HEK293 (cell line): ENCODE data around the gene CXCL6.

ENCODE experiments used
- CTCF ChIA-PET: fragments of 350-600 bp; formaldehyde crosslinking; extraction: SDS; loops from one replicate; lab custom pipeline; 2021; ENCODE audit warnings: antibody characterized with exemption; lab: Yijun Ruan, JAX
- POLR2A ChIA-PET: fragments of 300-600 bp; formaldehyde crosslinking; extraction: SDS; loops from one replicate; lab custom pipeline; 2020; ENCODE audit warnings: antibody characterized with exemption, inconsistent platforms; lab: Yijun Ruan, JAX
- H3K27ac ChIP-seq: fragments of 200-500 bp; sonication (Bioruptor generic); 2 replicates; pipeline ENCODE4 v1.5.1; 2014; ENCODE audit warnings: low read depth, low read length, control low read depth, inconsistent platforms; ENCODE audit errors: extremely low read depth
- H3K36me3 ChIP-seq, 2 experiments: fragments of 200-500 bp in 1 of 2; sonication (Bioruptor generic) in 1 of 2; 1 replicate in 1 of 2; 2 replicates in 1 of 2; pipeline ENCODE4 v1.5.1; 2014 to 2017; ENCODE audit warnings: inconsistent platforms in 2 of 2, low read length in 2 of 2; ENCODE audit not compliant: control insufficient read depth in 2 of 2, insufficient read depth in 1 of 2
- H3K4me1 ChIP-seq: fragments of 200-500 bp; sonication (Bioruptor generic); 2 replicates; pipeline ENCODE4 v1.5.1; 2014; ENCODE audit warnings: mild to moderate bottlenecking, low read length, inconsistent platforms; ENCODE audit not compliant: control insufficient read depth, insufficient read depth
- H3K4me3 ChIP-seq: 2 replicates; pipeline ENCODE4 v1.5.1; 2011; ENCODE audit warnings: low read depth, mild to moderate bottlenecking, control low read depth, low read length, moderate library complexity
- H3K9me3 ChIP-seq: fragments of 200-500 bp; sonication (Bioruptor generic); 2 replicates; pipeline ENCODE4 v1.5.1; 2014; ENCODE audit warnings: low read depth, low read length, inconsistent platforms; ENCODE audit not compliant: control insufficient read depth, insufficient read depth
- ZBTB26 ChIP-seq: fragments of 450-650 bp; formaldehyde crosslinking; optimal IDR thresholded peaks from 2 replicates; pipeline ENCODE3; 2016; ENCODE audit warnings: missing biosample characterization, mild to moderate bottlenecking, missing genetic modification characterization
- ZBTB8A ChIP-seq: fragments of 450-650 bp; formaldehyde crosslinking; IDR thresholded peaks from 2 replicates; pipeline ENCODE4 v1.5.1; 2016; ENCODE audit warnings: missing biosample characterization, missing genetic modification characterization
- ZEB2 ChIP-seq: fragments of 450-650 bp; formaldehyde crosslinking; IDR thresholded peaks from 2 replicates; pipeline ENCODE4 v1.5.1; 2016; ENCODE audit warnings: missing biosample characterization, missing genetic modification characterization
- ZNF280D ChIP-seq: fragments of 450-650 bp; formaldehyde crosslinking; IDR thresholded peaks from 2 replicates; pipeline ENCODE4 v1.5.1; 2016; ENCODE audit warnings: missing biosample characterization, missing genetic modification characterization
- ZNF366 ChIP-seq: fragments of 450-650 bp; formaldehyde crosslinking; conservative IDR thresholded peaks from 2 replicates; pipeline ENCODE4 v1.5.1; 2016; ENCODE audit warnings: missing biosample characterization, missing genetic modification characterization
- ZNF548 ChIP-seq: fragments of 450-650 bp; formaldehyde crosslinking; IDR thresholded peaks from 2 replicates; pipeline ENCODE4 v1.5.1; 2016; ENCODE audit warnings: missing biosample characterization, missing genetic modification characterization
- ZNF658 ChIP-seq: fragments of 450-650 bp; formaldehyde crosslinking; IDR thresholded peaks from 2 replicates; pipeline ENCODE4; 2016; ENCODE audit warnings: missing biosample characterization, missing genetic modification characterization
- ZNF660 ChIP-seq: fragments of 450-650 bp; IDR thresholded peaks from 2 replicates; pipeline ENCODE4 v1.5.1; 2018; ENCODE audit warnings: missing biosample characterization, mild to moderate bottlenecking, missing genetic modification characterization
- ZNF747 ChIP-seq: fragments of 450-650 bp; formaldehyde crosslinking; IDR thresholded peaks from 2 replicates; pipeline ENCODE4 v1.5.1; 2016; ENCODE audit warnings: missing biosample characterization, missing genetic modification characterization
- ZNF785 ChIP-seq: fragments of 450-650 bp; formaldehyde crosslinking; IDR thresholded peaks from 2 replicates; pipeline ENCODE4 v1.5.1; 2016; ENCODE audit warnings: missing biosample characterization, missing genetic modification characterization
- ZNF837 ChIP-seq: fragments of 450-650 bp; formaldehyde crosslinking; IDR thresholded peaks from 2 replicates; pipeline ENCODE4 v1.5.1; 2016; ENCODE audit warnings: missing biosample characterization, missing genetic modification characterization
- TF ChIP-seq, protein P1 (sequence below): fragments of 450-650 bp; formaldehyde crosslinking; IDR thresholded peaks from 2 replicates; pipeline ENCODE4 v1.5.1; 2016; ENCODE audit warnings: missing biosample characterization, missing genetic modification characterization
- TF ChIP-seq, protein P2 (sequence below): fragments of 450-650 bp; formaldehyde crosslinking; IDR thresholded peaks from 2 replicates; pipeline ENCODE4 v1.5.1; 2017; ENCODE audit warnings: missing biosample characterization, missing genetic modification characterization
- TF ChIP-seq, protein P3 (sequence below): fragments of 450-650 bp; formaldehyde crosslinking; IDR thresholded peaks from 2 replicates; pipeline ENCODE4 v1.5.1; 2016; ENCODE audit warnings: missing biosample characterization, missing genetic modification characterization

The CXCL6 gene

DNA sequence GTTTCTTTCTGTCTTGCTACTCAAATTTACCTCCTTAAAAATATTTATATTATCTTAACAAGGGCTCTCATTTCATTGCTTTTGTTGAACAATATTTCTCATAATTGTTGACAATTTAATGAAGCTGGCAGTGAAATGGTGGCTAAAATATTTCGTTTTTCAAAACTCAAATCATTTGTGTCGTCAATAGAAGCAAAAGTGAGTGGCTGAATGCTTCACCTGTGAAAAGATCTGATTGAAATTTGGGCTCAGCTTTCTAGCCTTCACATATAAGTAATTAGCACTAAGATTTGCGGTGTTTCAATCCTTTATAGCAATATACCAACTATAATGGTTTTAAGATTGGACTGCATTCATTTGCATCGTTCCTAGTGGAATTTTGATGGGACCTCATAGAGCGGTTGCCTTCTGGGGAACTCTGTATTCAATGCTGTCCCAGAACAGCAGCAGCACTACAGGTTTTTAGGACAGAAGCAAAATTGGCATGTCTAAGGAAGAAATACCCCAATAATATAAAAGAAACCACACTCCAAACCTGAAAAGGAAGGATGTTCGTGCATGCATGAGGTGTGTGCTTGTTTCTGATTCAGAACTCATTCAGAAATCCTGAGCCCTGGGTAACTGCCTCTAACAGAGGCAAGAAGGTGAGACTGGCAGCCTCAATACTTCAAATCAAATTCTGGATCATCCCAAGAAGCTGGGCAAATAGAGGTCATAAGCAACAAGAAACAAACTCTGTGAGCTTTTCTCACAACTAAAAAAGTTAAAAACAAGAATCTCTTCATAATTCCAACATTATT, 35.2 kb downstream of the CXCL6 start:
- ChIA-PET CTCF (no interaction called here), POLR2A (no interaction called here)
- Histone ChIP-seq H3K27ac (no peak overlapping the region), H3K4me3 (no peak overlapping the region), H3K36me3 (no peaks in the 10 kb centered on the region), H3K4me1 (no peaks in the 10 kb centered on the region), H3K9me3 (no peaks in the 10 kb centered on the region)
- TF ChIP-seq ZBTB26 (tag by site-specific recombination) (no peak), ZNF660 (tag by site-specific recombination) (no peak)
- TF ChIP-seq, protein P1, sequence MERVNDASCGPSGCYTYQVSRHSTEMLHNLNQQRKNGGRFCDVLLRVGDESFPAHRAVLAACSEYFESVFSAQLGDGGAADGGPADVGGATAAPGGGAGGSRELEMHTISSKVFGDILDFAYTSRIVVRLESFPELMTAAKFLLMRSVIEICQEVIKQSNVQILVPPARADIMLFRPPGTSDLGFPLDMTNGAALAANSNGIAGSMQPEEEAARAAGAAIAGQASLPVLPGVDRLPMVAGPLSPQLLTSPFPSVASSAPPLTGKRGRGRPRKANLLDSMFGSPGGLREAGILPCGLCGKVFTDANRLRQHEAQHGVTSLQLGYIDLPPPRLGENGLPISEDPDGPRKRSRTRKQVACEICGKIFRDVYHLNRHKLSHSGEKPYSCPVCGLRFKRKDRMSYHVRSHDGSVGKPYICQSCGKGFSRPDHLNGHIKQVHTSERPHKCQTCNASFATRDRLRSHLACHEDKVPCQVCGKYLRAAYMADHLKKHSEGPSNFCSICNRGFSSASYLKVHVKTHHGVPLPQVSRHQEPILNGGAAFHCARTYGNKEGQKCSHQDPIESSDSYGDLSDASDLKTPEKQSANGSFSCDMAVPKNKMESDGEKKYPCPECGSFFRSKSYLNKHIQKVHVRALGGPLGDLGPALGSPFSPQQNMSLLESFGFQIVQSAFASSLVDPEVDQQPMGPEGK (tag by site-specific recombination): no peak

DNA sequence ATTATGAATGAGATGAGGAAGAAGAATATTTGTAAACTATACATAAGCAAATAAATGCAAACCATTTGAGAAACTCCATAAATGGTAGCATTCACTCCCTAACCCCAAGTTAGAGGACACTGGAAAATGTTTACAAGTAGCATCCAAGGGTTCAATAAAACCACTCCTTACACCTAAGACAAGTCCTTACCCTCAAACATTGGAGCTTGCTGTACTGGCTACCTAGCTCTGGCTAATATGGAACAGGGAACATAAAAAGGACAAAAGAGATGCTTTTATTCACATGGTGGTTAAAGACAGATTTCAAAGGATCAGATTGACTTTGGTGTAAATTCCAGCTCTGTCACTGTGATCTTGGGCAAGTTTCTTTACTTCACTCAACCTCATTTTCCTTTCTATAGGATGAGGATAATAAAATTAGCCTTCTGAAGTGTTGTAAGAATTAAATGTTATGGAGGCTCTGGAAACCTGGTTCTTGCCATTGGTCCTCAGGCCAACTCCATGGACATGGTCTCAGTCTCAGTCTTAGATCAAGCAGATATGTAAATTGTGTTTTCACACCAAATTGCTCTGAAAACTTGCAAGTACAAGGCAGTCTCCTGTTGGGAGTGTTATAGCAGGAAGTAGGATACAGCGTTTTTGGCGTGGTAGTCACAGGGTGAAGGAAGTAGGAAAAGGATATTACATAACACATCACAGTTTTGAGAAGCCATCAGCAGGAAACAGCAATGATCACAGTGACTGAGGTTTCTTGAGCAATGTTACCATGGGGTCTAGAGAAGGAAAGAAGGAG, 36.0 kb downstream of the CXCL6 start:
- POLR2A ChIA-PET: no interaction called here
- Histone ChIP-seq H3K36me3 (no peaks in the 10 kb centered on the region), H3K9me3 (no peaks in the 10 kb centered on the region), H3K4me3 (no peak overlapping the region), H3K27ac (no peak overlapping the region), H3K4me1 (no peaks in the 10 kb centered on the region)
- CTCF ChIA-PET: no interaction called here
- TF ChIP-seq, protein P2, sequence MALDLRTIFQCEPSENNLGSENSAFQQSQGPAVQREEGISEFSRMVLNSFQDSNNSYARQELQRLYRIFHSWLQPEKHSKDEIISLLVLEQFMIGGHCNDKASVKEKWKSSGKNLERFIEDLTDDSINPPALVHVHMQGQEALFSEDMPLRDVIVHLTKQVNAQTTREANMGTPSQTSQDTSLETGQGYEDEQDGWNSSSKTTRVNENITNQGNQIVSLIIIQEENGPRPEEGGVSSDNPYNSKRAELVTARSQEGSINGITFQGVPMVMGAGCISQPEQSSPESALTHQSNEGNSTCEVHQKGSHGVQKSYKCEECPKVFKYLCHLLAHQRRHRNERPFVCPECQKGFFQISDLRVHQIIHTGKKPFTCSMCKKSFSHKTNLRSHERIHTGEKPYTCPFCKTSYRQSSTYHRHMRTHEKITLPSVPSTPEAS (tag by site-specific recombination): no peak
- no peak for TF ChIP-seq ZNF747 (tag by site-specific recombination)
- no peak for TF ChIP-seq ZNF837 (tag by site-specific recombination)
- no peak for TF ChIP-seq ZBTB8A (tag by site-specific recombination)
- no peak for TF ChIP-seq ZNF548 (tag by site-specific recombination)
- TF ChIP-seq ZNF658 (tag by site-specific recombination): no peak
- TF ChIP-seq, protein P3, sequence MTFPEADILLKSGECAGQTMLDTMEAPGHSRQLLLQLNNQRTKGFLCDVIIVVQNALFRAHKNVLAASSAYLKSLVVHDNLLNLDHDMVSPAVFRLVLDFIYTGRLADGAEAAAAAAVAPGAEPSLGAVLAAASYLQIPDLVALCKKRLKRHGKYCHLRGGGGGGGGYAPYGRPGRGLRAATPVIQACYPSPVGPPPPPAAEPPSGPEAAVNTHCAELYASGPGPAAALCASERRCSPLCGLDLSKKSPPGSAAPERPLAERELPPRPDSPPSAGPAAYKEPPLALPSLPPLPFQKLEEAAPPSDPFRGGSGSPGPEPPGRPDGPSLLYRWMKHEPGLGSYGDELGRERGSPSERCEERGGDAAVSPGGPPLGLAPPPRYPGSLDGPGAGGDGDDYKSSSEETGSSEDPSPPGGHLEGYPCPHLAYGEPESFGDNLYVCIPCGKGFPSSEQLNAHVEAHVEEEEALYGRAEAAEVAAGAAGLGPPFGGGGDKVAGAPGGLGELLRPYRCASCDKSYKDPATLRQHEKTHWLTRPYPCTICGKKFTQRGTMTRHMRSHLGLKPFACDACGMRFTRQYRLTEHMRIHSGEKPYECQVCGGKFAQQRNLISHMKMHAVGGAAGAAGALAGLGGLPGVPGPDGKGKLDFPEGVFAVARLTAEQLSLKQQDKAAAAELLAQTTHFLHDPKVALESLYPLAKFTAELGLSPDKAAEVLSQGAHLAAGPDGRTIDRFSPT (tag by site-specific recombination): no peak
- TF ChIP-seq ZNF366 (tag by site-specific recombination): no peak
- TF ChIP-seq ZNF785: no peak
- no peak for TF ChIP-seq ZNF280D (tag by site-specific recombination)
- no peak for TF ChIP-seq ZEB2
